Uterus (tissue), 2 donors: ENCODE results near the gene MYMX.

Experiments used
- CTCF ChIP-seq, 4 experiments: fragments of 200-600 bp in 2 of 4; fragments of 450-650 bp in 2 of 4; sonication (generic) in 2 of 4; IDR thresholded peaks; one replicate each; pipeline ENCODE4 v1.5.1; 2016 to 2019; ENCODE audit warnings: antibody characterized with exemption in 4 of 4, mild to moderate bottlenecking in 2 of 4, moderate library complexity in 1 of 4
- POLR2A ChIP-seq, 2 donors: fragments of 450-650 bp; IDR thresholded peaks; one replicate each; pipeline ENCODE4 v1.6.1; 2016; ENCODE audit warnings: antibody characterized with exemption in 2 of 2, mild to moderate bottlenecking in 1 of 2, moderate library complexity in 1 of 2

- no peak for TF ChIP-seq CTCF (IDR thresholded peaks at IDR 0.05)
- TF ChIP-seq POLR2A (IDR thresholded peaks at IDR 0.05) = no peak
Measured at GRCh38 chr6:44263354-44264100, 46.8 kb downstream of the MYMX start.
